ENCODE measurements around the gene XXYLT1. TPM values are rescaled to one million over a fixed set of nuclear protein-coding genes. Genes with fewer than 3 reads are reported as not detected.

Gene XXYLT1
- total RNA-seq, 1 donor, result 21.0 TPM

DNA sequence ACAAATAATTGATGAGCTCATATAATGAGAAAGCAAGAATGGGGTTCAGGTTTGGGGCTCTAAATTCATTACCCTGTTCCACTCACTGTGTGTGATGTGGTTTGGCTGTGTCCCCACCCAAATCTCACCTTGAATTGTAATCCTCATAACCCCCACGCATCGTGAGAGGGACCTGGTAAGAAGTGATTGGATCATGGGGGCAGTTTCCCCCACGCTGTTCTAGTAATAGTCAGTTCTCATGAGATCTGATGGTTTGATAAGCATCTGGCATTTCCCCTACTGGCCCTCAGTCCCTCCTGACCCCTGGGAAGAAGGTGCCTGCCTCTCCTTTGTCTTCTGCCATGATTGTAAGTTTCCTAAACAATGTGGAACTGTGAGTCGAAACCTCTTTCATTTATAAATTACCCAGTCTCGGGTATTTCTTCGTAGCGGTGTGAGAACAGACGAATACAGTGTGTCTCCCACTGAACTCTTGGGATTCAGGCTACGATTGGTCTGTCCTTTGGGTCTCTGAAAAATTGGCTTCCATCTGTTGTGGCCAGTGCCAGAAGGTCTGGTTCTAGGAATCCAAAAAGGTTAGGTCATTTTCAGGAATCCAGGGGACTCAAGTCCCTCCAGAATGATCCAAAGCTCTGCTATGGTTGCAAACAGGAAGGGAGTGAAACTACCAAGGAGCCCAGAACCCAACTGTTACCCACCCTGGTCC, 87.7 kb downstream of the XXYLT1 start:
- TF ChIP-seq, protein P1, sequence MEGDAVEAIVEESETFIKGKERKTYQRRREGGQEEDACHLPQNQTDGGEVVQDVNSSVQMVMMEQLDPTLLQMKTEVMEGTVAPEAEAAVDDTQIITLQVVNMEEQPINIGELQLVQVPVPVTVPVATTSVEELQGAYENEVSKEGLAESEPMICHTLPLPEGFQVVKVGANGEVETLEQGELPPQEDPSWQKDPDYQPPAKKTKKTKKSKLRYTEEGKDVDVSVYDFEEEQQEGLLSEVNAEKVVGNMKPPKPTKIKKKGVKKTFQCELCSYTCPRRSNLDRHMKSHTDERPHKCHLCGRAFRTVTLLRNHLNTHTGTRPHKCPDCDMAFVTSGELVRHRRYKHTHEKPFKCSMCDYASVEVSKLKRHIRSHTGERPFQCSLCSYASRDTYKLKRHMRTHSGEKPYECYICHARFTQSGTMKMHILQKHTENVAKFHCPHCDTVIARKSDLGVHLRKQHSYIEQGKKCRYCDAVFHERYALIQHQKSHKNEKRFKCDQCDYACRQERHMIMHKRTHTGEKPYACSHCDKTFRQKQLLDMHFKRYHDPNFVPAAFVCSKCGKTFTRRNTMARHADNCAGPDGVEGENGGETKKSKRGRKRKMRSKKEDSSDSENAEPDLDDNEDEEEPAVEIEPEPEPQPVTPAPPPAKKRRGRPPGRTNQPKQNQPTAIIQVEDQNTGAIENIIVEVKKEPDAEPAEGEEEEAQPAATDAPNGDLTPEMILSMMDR (IDR thresholded peaks at IDR 0.05; ENCODE audit: insufficient read depth, low read length), result no peak
- H3K4me3 ChIP-seq (ENCODE audit: low read depth, low read length), result no peak overlapping the region
- DNase-seq (ENCODE audit: low read depth), result no peak

DNA sequence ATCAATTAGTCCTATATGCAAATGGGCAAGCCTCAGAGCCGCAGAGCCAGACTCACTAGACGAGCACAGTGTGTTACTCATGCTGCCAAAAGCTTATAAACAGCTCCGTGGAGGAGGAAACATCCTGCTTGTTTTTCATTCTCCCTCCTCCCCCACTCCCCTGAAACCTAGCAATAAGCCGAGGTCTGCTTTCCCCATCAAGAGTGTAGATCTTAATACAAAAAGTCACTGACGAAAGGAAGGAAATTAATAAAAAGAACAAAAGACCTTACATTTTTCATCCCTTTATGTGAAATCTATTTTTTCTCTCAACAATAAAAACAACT, 88.5 kb downstream of the XXYLT1 start:
- TF ChIP-seq, protein P1 (IDR thresholded peaks at IDR 0.05; ENCODE audit: insufficient read depth, low read length), result no peak
- no peak overlapping the region for H3K4me3 ChIP-seq (ENCODE audit: low read depth, low read length)

DNA sequence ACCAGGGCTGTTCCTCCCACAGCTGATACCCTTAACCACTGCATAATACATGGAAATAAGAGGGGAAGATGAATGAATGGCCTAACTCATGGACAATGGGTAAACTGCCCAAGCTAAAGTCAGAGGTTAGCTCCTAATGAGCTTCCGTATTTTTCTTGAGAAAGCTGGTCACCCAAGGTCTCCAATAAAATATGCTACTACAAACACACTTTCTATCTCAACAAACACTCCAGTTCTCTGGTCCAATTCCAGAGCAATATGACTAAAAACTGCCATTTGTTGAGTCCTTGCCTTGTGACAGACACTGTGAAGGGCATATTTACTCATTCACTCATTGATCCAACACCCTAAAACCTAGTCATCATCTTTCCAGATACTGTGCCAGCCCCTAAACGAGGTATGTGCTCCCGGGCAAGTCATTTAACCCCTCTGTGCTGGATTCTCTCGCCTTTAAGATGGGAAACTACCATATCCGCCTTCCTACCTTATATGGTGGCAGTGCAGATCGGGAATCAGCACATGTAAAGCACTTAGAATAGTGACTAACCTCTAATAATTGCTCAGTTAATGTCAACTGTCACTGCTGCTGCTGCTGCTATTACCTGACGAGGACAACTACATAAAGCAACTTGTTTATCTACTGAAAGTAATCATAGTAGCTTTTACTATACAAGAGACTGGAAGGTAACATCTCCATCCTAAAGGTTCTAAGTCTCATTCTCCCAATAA, 89.1 kb downstream of the XXYLT1 start:
- TF ChIP-seq, protein P1 (IDR thresholded peaks at IDR 0.05; ENCODE audit: insufficient read depth, low read length), result no peak
- H3K4me3 ChIP-seq (ENCODE audit: low read depth, low read length), result no peak overlapping the region
- no peak for DNase-seq (ENCODE audit: low read depth)

More for the DNA sequence above, 88.5 kb downstream of the XXYLT1 start:
- DNase-seq (ENCODE audit: low read depth), result peak; percentile 16

- TF ChIP-seq, protein P1 (IDR thresholded peaks at IDR 0.05; ENCODE audit: insufficient read depth, low read length), result no peak
- DNase-seq (ENCODE audit: low read depth), result no peak
- H3K4me3 ChIP-seq (ENCODE audit: low read depth, low read length), result no peak overlapping the region
Measured at GRCh38 chr3:195181113-195181498, 89.9 kb downstream of the XXYLT1 start.

DNA sequence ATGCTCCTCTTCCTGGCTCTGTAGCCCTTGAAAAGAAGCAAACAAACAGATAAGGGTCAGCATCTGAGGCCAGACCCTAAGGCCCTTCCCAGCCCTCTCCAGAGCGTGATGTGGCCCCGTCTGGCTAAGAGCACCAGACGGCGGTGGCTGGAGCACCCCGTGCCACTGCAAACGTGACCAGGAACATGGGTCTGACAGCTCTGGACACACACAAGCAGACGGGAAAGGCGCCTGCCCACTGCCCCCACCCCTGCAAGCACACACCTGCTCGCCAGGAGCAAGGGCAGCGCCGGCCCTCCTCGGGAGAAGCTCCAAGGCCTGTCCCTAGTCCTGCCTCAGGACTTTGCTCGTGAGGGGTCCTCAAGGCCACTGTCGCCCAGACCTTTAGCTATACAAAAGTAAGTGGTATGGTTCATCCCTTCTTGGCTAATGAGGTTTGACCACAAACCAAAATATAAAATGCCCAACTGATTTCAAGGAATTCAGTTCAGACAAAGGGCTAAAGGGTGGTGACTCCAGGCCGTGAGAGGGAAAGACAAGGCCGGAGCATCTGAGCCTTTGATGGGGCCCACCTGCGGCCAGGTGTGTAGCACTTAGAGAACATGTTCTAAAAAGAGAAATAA, 90.4 kb downstream of the XXYLT1 start:
- no peak for DNase-seq (ENCODE audit: low read depth)
- no peak overlapping the region for H3K4me3 ChIP-seq (ENCODE audit: low read depth, low read length)
- TF ChIP-seq, protein P1 (IDR thresholded peaks at IDR 0.05; ENCODE audit: insufficient read depth, low read length), result no peak

DNA sequence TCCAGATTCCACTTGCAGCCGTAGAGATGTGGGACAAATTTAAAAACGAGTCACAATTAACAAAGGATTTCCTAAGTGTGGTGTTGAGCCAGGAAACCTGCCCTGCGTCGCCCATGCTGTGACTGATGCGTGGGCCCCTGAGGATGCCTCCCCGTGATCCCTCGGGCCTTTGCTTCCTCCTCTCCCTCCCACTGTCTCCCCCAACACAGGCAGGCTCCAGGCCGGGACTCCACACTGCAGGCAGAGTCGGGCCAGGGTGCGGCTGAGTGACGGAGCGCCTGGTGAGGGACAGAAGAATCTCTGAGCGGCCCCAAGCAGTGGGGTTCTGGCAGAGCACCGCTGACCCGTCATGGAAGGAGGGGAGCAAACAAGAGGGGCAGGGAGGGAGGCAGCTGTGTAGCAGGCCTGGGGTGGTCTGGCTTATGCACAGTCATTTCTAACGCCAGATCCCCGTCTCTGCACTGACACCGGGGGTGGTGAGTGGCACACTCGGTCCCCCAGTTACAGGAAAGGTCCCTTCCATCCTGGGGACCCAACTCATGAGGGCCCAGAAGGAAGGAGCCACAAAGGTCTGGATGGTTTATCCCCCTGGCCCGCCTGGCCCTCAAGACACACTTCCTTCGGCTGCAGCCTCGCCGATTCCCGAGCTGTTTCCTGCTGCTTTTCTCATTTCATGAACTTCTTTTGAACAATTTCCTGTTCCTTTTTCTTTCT, 91.0 kb downstream of the XXYLT1 start:
- no peak overlapping the region for H3K4me3 ChIP-seq (ENCODE audit: low read depth, low read length)
- no peak for DNase-seq (ENCODE audit: low read depth)
- TF ChIP-seq, protein P1 (IDR thresholded peaks at IDR 0.05; ENCODE audit: insufficient read depth, low read length), result no peak
